Effector memory CD4-positive, alpha-beta T cell (primary cell): ENCODE results near the gene PPM1A.

Source experiments
- DNase-seq, 3 donors: peaks; one replicate each; pipeline ENCODE4 v3.0.0-alpha.2; 2020
- H3K27ac ChIP-seq: 2 replicates; pipeline ENCODE4 v1.7.0; 2013; ENCODE audit warnings: mild to moderate bottlenecking, low read length, moderate library complexity; ENCODE audit not compliant: insufficient read depth, poor library complexity, severe bottlenecking
- H3K27me3 ChIP-seq: replicated peaks from 2 replicates; pipeline ENCODE4 v1.7.0; 2013; ENCODE audit warnings: mild to moderate bottlenecking, low read length; ENCODE audit not compliant: insufficient read depth, control insufficient read depth, poor library complexity, severe bottlenecking
- H3K36me3 ChIP-seq: 2 replicates; pipeline ENCODE4 v1.7.0; 2013; ENCODE audit warnings: mild to moderate bottlenecking, low read length, moderate library complexity; ENCODE audit not compliant: control insufficient read depth, insufficient read depth
- H3K4me1 ChIP-seq: 2 replicates; pipeline ENCODE4 v1.7.0; 2013; ENCODE audit warnings: low read length, mild to moderate bottlenecking; ENCODE audit not compliant: control insufficient read depth, insufficient read depth, poor library complexity, severe bottlenecking
- H3K4me3 ChIP-seq: 2 replicates; pipeline ENCODE4 v1.7.0; 2013; ENCODE audit warnings: low read length, low read depth, mild to moderate bottlenecking; ENCODE audit not compliant: insufficient read depth, poor library complexity, severe bottlenecking
- H3K9me3 ChIP-seq: 2 replicates; pipeline ENCODE4 v1.7.0; 2013; ENCODE audit warnings: mild to moderate bottlenecking, low read length, moderate library complexity; ENCODE audit not compliant: control insufficient read depth

The PPM1A gene

GRCh38 chr14:60257865-60258264 is 8.8 kb downstream of the PPM1A start:
- no peak overlapping the region for H3K4me3 ChIP-seq
- no peaks in the 10 kb centered on the region for H3K4me1 ChIP-seq
- H3K27me3 ChIP-seq, result no peaks in the 10 kb centered on the region
- H3K36me3 ChIP-seq, result no peaks in the 10 kb centered on the region
- H3K9me3 ChIP-seq, result no peaks in the 10 kb centered on the region
- DNase-seq, result no peak
- no peak overlapping the region for H3K27ac ChIP-seq

- no peak overlapping the region for H3K4me3 ChIP-seq
- no peaks in the 10 kb centered on the region for H3K27me3 ChIP-seq
- no peaks in the 10 kb centered on the region for H3K36me3 ChIP-seq
- H3K4me1 ChIP-seq, result no peaks in the 10 kb centered on the region
- no peaks in the 10 kb centered on the region for H3K9me3 ChIP-seq
- H3K27ac ChIP-seq, result no peak overlapping the region
- no peak for DNase-seq
These were observed 16.1 kb downstream of the PPM1A start for GRCh38 chr14:60265163-60265562.

GRCh38 chr14:60266021-60266937 is 17.3 kb downstream of the PPM1A start:
- Histone ChIP-seq H3K27me3 (no peaks in the 10 kb centered on the region), H3K9me3 (no peaks in the 10 kb centered on the region), H3K4me1 (peaks cover 3% of the 10 kb centered on the region), H3K36me3 (no peaks in the 10 kb centered on the region), H3K27ac (no peak overlapping the region), H3K4me3 (no peak overlapping the region)
- no peak for DNase-seq

GRCh38 chr14:60272177-60272576 is 23.2 kb downstream of the PPM1A start:
- no peak overlapping the region for H3K4me3 ChIP-seq
- H3K9me3 ChIP-seq, result no peaks in the 10 kb centered on the region
- no peaks in the 10 kb centered on the region for H3K36me3 ChIP-seq
- H3K27me3 ChIP-seq, result no peaks in the 10 kb centered on the region
- H3K4me1 ChIP-seq, result peaks cover 5% of the 10 kb centered on the region
- DNase-seq, result no peak
- no peak overlapping the region for H3K27ac ChIP-seq

GRCh38 chr14:60273956-60274355 is 24.9 kb downstream of the PPM1A start:
- no peak overlapping the region for H3K4me3 ChIP-seq
- H3K27me3 ChIP-seq, result no peaks in the 10 kb centered on the region

GRCh38 chr14:60274448-60274847 is 25.4 kb downstream of the PPM1A start:
- Histone ChIP-seq H3K36me3 (no peaks in the 10 kb centered on the region), H3K4me3 (no peak overlapping the region), H3K27me3 (no peaks in the 10 kb centered on the region), H3K27ac (no peak overlapping the region), H3K4me1 (peaks cover 5% of the 10 kb centered on the region), H3K9me3 (no peaks in the 10 kb centered on the region)
- DNase-seq, result no peak

More at GRCh38 chr14:60273956-60274355, 24.9 kb downstream of the PPM1A start:
- Histone ChIP-seq H3K27ac (no peak overlapping the region), H3K4me1 (peaks cover 5% of the 10 kb centered on the region), H3K9me3 (no peaks in the 10 kb centered on the region), H3K36me3 (no peaks in the 10 kb centered on the region)
- DNase-seq, result no peak

- H3K27ac ChIP-seq, result no peak overlapping the region
- DNase-seq, result no peak
- H3K36me3 ChIP-seq, result no peaks in the 10 kb centered on the region
- no peak overlapping the region for H3K4me3 ChIP-seq
- H3K4me1 ChIP-seq, result peaks cover 5% of the 10 kb centered on the region
- no peaks in the 10 kb centered on the region for H3K9me3 ChIP-seq
- no peaks in the 10 kb centered on the region for H3K27me3 ChIP-seq
These were observed 26.9 kb downstream of the PPM1A start for GRCh38 chr14:60275932-60276331.

- H3K27ac ChIP-seq, result no peak overlapping the region
- H3K4me1 ChIP-seq, result peaks cover 2% of the 10 kb centered on the region
- DNase-seq, result no peak
- no peak overlapping the region for H3K4me3 ChIP-seq
- H3K9me3 ChIP-seq, result no peaks in the 10 kb centered on the region
- H3K27me3 ChIP-seq, result no peaks in the 10 kb centered on the region
- no peaks in the 10 kb centered on the region for H3K36me3 ChIP-seq
These were observed 27.3 kb downstream of the PPM1A start for GRCh38 chr14:60276347-60276746.

- H3K27me3 ChIP-seq, result no peaks in the 10 kb centered on the region
- H3K9me3 ChIP-seq, result no peaks in the 10 kb centered on the region
- no peak for DNase-seq
- no peaks in the 10 kb centered on the region for H3K4me1 ChIP-seq
- H3K36me3 ChIP-seq, result peaks cover 3% of the 10 kb centered on the region
- no peak overlapping the region for H3K4me3 ChIP-seq
- no peak overlapping the region for H3K27ac ChIP-seq
These were observed 28.7 kb downstream of the PPM1A start for GRCh38 chr14:60277605-60278190.

GRCh38 chr14:60278350-60278749 is 29.3 kb downstream of the PPM1A start:
- no peak for DNase-seq
- no peaks in the 10 kb centered on the region for H3K4me1 ChIP-seq
- no peaks in the 10 kb centered on the region for H3K27me3 ChIP-seq
- H3K36me3 ChIP-seq, result peaks cover 9% of the 10 kb centered on the region
- H3K27ac ChIP-seq, result no peak overlapping the region
- H3K4me3 ChIP-seq, result no peak overlapping the region
- H3K9me3 ChIP-seq, result no peaks in the 10 kb centered on the region
